ENCODE results near the gene RBAK. TPM values are rescaled to one million over a fixed set of nuclear protein-coding genes. Genes with fewer than 3 reads are reported as not detected.
A peak's percentile ranks its signal among the peaks of the same experiment; 100 is the strongest.
"Not testable (repeated sequence)": the region's sequence is repeated elsewhere in the genome, so short reads cannot be mapped to it uniquely, and the experiment has no call there.

Gene RBAK
- total and polyA plus RNA-seq, 2 of the 4 experiments (the other 2 are of a cell fraction): 2.8 to 8.1 TPM

DNA sequence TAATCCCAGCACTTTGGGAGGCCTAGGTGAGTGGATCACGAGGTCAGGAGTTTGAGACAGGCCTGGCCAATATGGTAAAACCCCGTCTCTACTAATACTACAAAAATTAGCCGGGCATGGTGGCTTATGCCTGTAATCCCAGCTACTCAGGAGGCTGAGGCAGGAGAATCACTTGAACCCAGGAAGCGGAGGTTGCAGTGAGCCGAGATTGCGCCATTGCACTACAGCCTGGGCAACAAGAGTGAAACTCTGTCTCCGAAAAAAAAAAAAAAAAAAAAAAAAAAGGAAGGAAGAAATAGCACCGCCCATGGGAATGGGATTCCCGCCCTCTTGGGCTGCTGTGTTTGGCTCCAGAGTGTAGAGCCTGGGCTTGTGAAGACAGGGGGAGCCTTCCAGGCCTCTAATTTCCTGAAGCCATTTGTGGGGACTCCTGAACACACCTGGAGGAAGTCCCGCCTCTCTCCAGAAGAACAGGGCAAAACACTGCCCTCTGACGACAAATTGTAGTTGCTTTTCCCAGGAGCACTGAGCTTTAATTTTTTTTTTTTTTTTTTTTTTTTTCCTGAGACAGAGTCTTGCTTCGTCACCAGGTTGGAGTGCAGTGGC is 42.7 kb downstream of the RBAK start:
- H2BK15ac ChIP-seq (ENCODE audit: low read depth, low read length); H2BK120ac ChIP-seq (ENCODE audit: low read depth, low read length); H3K36me3 ChIP-seq (ENCODE audit: control insufficient read depth, insufficient read depth, low read length); H4K20me1 ChIP-seq (ENCODE audit: insufficient read depth, low read length); H4K5ac ChIP-seq (ENCODE audit: low read depth, low read length); dilution Hi-C loops (cut with HindIII; ENCODE audit: low sequenced_read_pairs, unreplicated experiment); H4K91ac ChIP-seq (ENCODE audit: insufficient read depth, low read depth, low read length); H3K27me3 ChIP-seq (ENCODE audit: control insufficient read depth, insufficient read depth, low read length); H2AK5ac ChIP-seq (ENCODE audit: low read depth, low read length); H2AK9ac ChIP-seq (replicated peaks; ENCODE audit: low read depth, low read length, poor library complexity); H3K23ac ChIP-seq (ENCODE audit: low read depth, low read length); H3K9ac ChIP-seq (ENCODE audit: low read depth, low read length); ATAC-seq (ENCODE audit: low read depth); H3K4ac ChIP-seq (ENCODE audit: low read depth, low read length); H3K9me1 ChIP-seq (ENCODE audit: insufficient read depth, low read length); H3K9me3 ChIP-seq (ENCODE audit: control insufficient read depth, insufficient read depth, low read length); intact Hi-C loops (cut with micrococcal nuclease); H3K4me3 ChIP-seq (ENCODE audit: insufficient read depth, low read depth, low read length); H2BK20ac ChIP-seq (ENCODE audit: low read depth, low read length); H3K56ac ChIP-seq (ENCODE audit: extremely low read depth, insufficient read depth, low read length); H2BK5ac ChIP-seq (ENCODE audit: low read depth, low read length, poor library complexity, severe bottlenecking); H3K14ac ChIP-seq (replicated peaks; ENCODE audit: low read depth, low read length); BruUV-seq (replicated peaks); H3K18ac ChIP-seq (ENCODE audit: low read depth, low read length); H3K4me2 ChIP-seq (ENCODE audit: low read depth, low read length); H4K8ac ChIP-seq (ENCODE audit: low read depth in 2 of 2, low read length in 2 of 2); H3K27ac ChIP-seq (ENCODE audit: insufficient read depth, low read length); H3K4me1 ChIP-seq (ENCODE audit: control insufficient read depth, insufficient read depth, low read length); H3K79me1 ChIP-seq (ENCODE audit: low read depth in 1 of 2, low read length in 2 of 2): not testable (repeated sequence)
- WGBS, 2 experiments (ENCODE audit: extremely low coverage in 2 of 2, insufficient read length in 1 of 2): no CpG with 5 or more reads among the region's 12 CpGs
- DNase-seq: peak; percentile 6
- CTCF ChIA-PET: interaction anchor here (0.6 kb wide), 1 partner anchor 577 kb away, joined by 3 read pairs; no protein-coding TSS in a partner anchor
- peak overlapping the region; percentile 68 for H2AFZ ChIP-seq (replicated peaks; ENCODE audit: low read length, poor library complexity)
- POLR2A ChIA-PET (ENCODE audit: unreplicated experiment): interaction anchor here (1.0 kb wide), 1 partner anchor 12 kb away, joined by 3 read pairs; no protein-coding TSS in a partner anchor
- in situ Hi-C loops (cut with MboI; ENCODE audit: low sequenced_read_pairs): loop anchor here (5.0 to 25.0 kb wide), 2 partner anchors 291 to 476 kb away; no protein-coding TSS in a partner anchor

Measured in IMR-90 (cell line).